ENCODE data around the gene RFX1.

DNA sequence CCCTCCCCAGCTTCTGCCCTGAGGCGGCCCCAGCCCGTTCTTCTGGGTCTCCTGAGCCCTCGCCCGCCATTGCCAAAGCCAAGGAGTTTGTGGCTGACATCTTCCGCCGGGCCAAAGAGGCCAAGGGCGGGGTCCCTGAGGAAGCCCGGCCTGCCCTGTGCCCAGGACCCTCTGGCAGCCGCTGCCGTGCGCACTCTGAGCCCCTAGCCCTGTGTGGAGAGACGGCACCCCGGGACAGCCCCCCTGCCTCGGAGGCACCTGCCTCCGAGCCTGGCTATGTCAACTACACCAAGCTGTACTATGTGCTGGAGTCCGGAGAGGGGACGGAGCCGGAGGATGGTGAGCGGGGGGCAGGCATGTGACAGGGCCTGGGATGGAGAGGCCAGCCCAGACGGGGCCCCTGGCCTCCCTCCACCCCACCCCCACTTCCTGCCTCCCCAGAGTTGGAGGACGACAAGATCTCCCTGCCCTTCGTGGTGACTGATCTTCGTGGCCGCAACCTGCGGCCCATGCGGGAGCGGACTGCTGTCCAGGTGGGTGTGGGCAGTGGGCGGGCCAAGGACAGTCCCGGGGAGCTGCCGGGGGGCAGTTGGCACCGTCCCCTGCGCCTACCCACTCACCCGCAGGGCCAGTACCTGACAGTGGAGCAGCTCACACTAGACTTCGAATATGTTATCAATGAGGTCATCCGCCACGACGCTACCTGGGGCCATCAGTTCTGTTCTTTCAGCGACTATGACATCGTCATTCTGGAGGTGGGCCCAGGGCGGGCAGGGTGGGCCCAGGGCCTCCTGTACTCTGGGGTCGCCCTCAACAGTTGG lies 46.8 kb downstream of the RFX1 start:
- TF ChIP-seq TAF1 (IDR thresholded peaks at IDR 0.05; ENCODE audit: low read depth, low read length) (no peak), POLR2AphosphoS5 (IDR thresholded peaks at IDR 0.05; ENCODE audit: low read depth, low read length) (no peak), POLR2A (IDR thresholded peaks at IDR 0.05; ENCODE audit: low read depth, low read length) (no peak), SPI1 (IDR thresholded peaks at IDR 0.05; ENCODE audit: low read depth, low read length) (no peak)
